Esophagus squamous epithelium (tissue), 5 donors: ENCODE results near the gene ERICH6. TPM values are rescaled to one million over a fixed set of nuclear protein-coding genes. Genes with fewer than 3 reads are reported as not detected.

ENCODE experiments used
- DNase-seq: peaks from one replicate; lab custom pipeline; 2025; lab: John Stamatoyannopoulos, UW
- H3K27ac ChIP-seq, 4 donors: fragments of 200-600 bp; sonication (generic); one replicate each; pipeline ENCODE4 v1.5.1; 2016 to 2019; ENCODE audit warnings: mild to moderate bottlenecking in 1 of 4
- H3K27me3 ChIP-seq, 4 donors: fragments of 200-600 bp; sonication (generic); 1 replicate in 3 of 4; 2 replicates in 1 of 4; pipeline versions ENCODE4 v1.5.1 to v1.6.0; 2017 to 2021; ENCODE audit warnings: antibody characterized with exemption in 1 of 4
- H3K36me3 ChIP-seq, 3 donors: fragments of 200-600 bp; sonication (generic); one replicate each; pipeline ENCODE4 v1.5.1; 2016 to 2019
- H3K4me1 ChIP-seq, 3 donors: fragments of 200-600 bp; sonication (generic); one replicate each; pipeline ENCODE4 v1.5.1; 2017 to 2019
- H3K4me3 ChIP-seq, 4 donors: fragments of 200-600 bp; sonication (generic); 1 replicate in 3 of 4; 2 replicates in 1 of 4; pipeline ENCODE4 v1.5.1; 2016 to 2019; ENCODE audit warnings: mild to moderate bottlenecking in 2 of 4, moderate library complexity in 1 of 4
- H3K9me3 ChIP-seq, 3 donors: fragments of 200-600 bp; sonication (generic); one replicate each; pipeline ENCODE4 v1.5.1; 2016 to 2019
- CTCF ChIP-seq, 6 experiments: fragments of 450-650 bp in 4 of 6; fragments of 200-600 bp in 2 of 6; sonication (generic) in 2 of 6; IDR thresholded peaks; one replicate each; pipeline ENCODE4 v1.5.1; 2016 to 2019; ENCODE audit warnings: antibody characterized with exemption in 6 of 6, mild to moderate bottlenecking in 4 of 6, moderate library complexity in 4 of 6
- POLR2A ChIP-seq, 4 donors: fragments of 450-650 bp; IDR thresholded peaks; one replicate each; pipeline ENCODE4 v1.6.1; 2017; ENCODE audit warnings: antibody characterized with exemption in 4 of 4, mild to moderate bottlenecking in 4 of 4, moderate library complexity in 3 of 4
- WGBS, 2 donors: methylation state at CpG; one replicate each; pipeline ENCODE4 v1.1.5; 2018; 5-methylcytosine and 5-hydroxymethylcytosine counted together
- intact Hi-C: fragments of 100-400 bp; cut with DNase I; formaldehyde crosslinking; loops from one replicate; pipeline ENCODE4 v1.15.0; 2022
- total RNA-seq, 4 donors: library from RNA; depleted of rRNA; stranded (reverse); fragments of >200 nt; gene quantifications; one replicate each; pipeline ENCODE4 v1.1.0, GENCODE V29; 2016
- donor health status: DM: yes; HTN: yes; CAD: no.

ERICH6 gene
- total RNA-seq, 4 donors from 2014 or later: not detected

GRCh38 chr3:150746791-150747590 is 43.3 kb upstream of the ERICH6 start:
- H3K4me3 ChIP-seq: peak overlapping the region in 1 of 4 donors; percentile 12
- TF ChIP-seq CTCF (IDR thresholded peaks at IDR 0.05): no peak
- TF ChIP-seq POLR2A (IDR thresholded peaks at IDR 0.05): no peak
- H3K36me3 ChIP-seq: peaks cover 0 to 6% (median 0%) of the 10 kb centered on the region in 3 donors
- H3K4me1 ChIP-seq: peaks cover 40 to 100% (median 69%) of the 10 kb centered on the region in 3 donors
- H3K27me3 ChIP-seq: no peaks in the 10 kb centered on the region
- H3K27ac ChIP-seq: peak overlapping the region; percentile 53 to 79 (median 64)
- H3K9me3 ChIP-seq: no peaks in the 10 kb centered on the region
- DNase-seq: no peak
- 44 to 67% methylated on average over 5 to 6 of the region's 7 CpGs for WGBS, 2 donors
- intact Hi-C loops: no loop called here

- intact Hi-C loops: no loop called here
- TF ChIP-seq CTCF (IDR thresholded peaks at IDR 0.05) (no peak), POLR2A (IDR thresholded peaks at IDR 0.05) (no peak)
- H3K4me1 ChIP-seq: peaks cover 36 to 95% (median 58%) of the 10 kb centered on the region in 3 donors
Observed at GRCh38 chr3:150745832-150746231, 42.1 kb upstream of the ERICH6 start.

GRCh38 chr3:150744919-150745211 is 41.1 kb upstream of the ERICH6 start:
- 19 to 21% methylated on average over 1 of the region's 1 CpG for WGBS, 2 donors
- H3K27me3 ChIP-seq: no peaks in the 10 kb centered on the region
- H3K36me3 ChIP-seq: peaks cover 0 to 21% (median 8%) of the 10 kb centered on the region in 3 donors
- no peaks in the 10 kb centered on the region for H3K9me3 ChIP-seq
- TF ChIP-seq CTCF (IDR thresholded peaks at IDR 0.05) (no peak), POLR2A (IDR thresholded peaks at IDR 0.05) (no peak)
- H3K4me3 ChIP-seq: no peak overlapping the region
- peak overlapping the region; percentile 65 to 79 (median 72) for H3K27ac ChIP-seq
- DNase-seq: no peak
- intact Hi-C loops: no loop called here
- H3K4me1 ChIP-seq: peaks cover 35 to 95% (median 55%) of the 10 kb centered on the region in 3 donors

More at GRCh38 chr3:150745832-150746231, 42.1 kb upstream of the ERICH6 start:
- 88 to 89% methylated on average over 3 of the region's 3 CpGs for WGBS, 2 donors
- Histone ChIP-seq H3K36me3 (peaks cover 0 to 18% (median 6%) of the 10 kb centered on the region in 3 donors), H3K27me3 (no peaks in the 10 kb centered on the region), H3K4me3 (no peak overlapping the region), H3K9me3 (no peaks in the 10 kb centered on the region), H3K27ac (peak overlapping the region in 3 of 4 donors; percentile 71 to 79 (median 72))
- no peak for DNase-seq

- peak overlapping the region in 1 of 4 donors; percentile 5 for H3K4me3 ChIP-seq
Observed at GRCh38 chr3:150744041-150744918, 40.6 kb upstream of the ERICH6 start.

More at GRCh38 chr3:150744041-150744918, 40.6 kb upstream of the ERICH6 start:
- Histone ChIP-seq H3K27me3 (no peaks in the 10 kb centered on the region), H3K36me3 (peaks cover 0 to 21% (median 8%) of the 10 kb centered on the region in 3 donors), H3K4me1 (peaks cover 35 to 95% (median 50%) of the 10 kb centered on the region in 3 donors), H3K9me3 (no peaks in the 10 kb centered on the region), H3K27ac (peak overlapping the region; percentile 65 to 79 (median 72))
- DNase-seq: no peak
- TF ChIP-seq POLR2A (IDR thresholded peaks at IDR 0.05) (no peak), CTCF (IDR thresholded peaks at IDR 0.05) (no peak)
- intact Hi-C loops: no loop called here
- 41 to 42% methylated on average over 8 of the region's 8 CpGs for WGBS, 2 donors
